Measurements from ENCODE around the gene PNPLA7. TPM values are rescaled to one million over a fixed set of nuclear protein-coding genes. Genes with fewer than 3 reads are reported as not detected.
A peak's percentile ranks its signal among the peaks of the same experiment; 100 is the strongest.

The PNPLA7 gene
- total and polyA plus RNA-seq, 2 of the 4 experiments (the other 2 are of a cell fraction): under 0.01 to 0.89 TPM

DNA sequence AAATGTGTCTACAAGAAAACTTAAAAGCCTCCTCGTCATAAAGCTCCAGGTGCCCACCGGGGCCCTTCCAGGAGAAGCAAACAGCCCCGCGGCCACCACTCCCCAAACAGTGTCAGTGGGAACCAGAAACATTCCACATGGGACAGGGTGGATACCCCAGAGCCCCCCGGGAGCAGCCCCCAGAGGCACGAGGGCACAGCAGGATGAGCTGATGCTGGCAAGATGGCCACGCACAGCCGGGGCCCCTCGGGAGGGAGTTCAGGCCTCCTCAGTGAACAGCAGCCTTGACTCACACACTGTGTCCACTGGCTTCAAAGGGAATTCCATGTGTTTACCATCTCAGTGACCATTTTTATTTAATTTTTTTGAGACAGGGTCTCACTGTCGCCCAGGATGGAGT is 137.8 kb downstream of the PNPLA7 start:
- Histone ChIP-seq H3K27ac (ENCODE audit: insufficient read depth, low read length) (peak overlapping the region; percentile 2; the same call in 1 of the 2 replicates), H2BK15ac (ENCODE audit: low read depth, low read length) (peak overlapping the region; percentile 99; the same call in 2 of the 3 replicates), H2AFZ (replicated peaks; ENCODE audit: low read length, poor library complexity) (no peak overlapping the region), H2BK20ac (ENCODE audit: low read depth, low read length) (peak overlapping the region; percentile 74), H3K18ac (ENCODE audit: low read depth, low read length) (no peak overlapping the region), H3K9ac (ENCODE audit: low read depth, low read length) (no peak overlapping the region), H3K4ac (ENCODE audit: low read depth, low read length) (peak overlapping the region; percentile 87), H4K5ac (ENCODE audit: low read depth, low read length) (no peak overlapping the region), H3K9me3 (ENCODE audit: control insufficient read depth, insufficient read depth, low read length) (no peaks in the 10 kb centered on the region), H3K36me3 (ENCODE audit: control insufficient read depth, insufficient read depth, low read length) (peaks cover 3% of the 10 kb centered on the region; the same call in 1 of the 2 replicates), H3K14ac (replicated peaks; ENCODE audit: low read depth, low read length) (peak overlapping the region; percentile 79; the same call in 1 of the 2 replicates), H2AK9ac (replicated peaks; ENCODE audit: low read depth, low read length, poor library complexity) (peak overlapping the region; percentile 83), H2BK120ac (ENCODE audit: low read depth, low read length) (peak overlapping the region; percentile 79), H4K20me1 (ENCODE audit: insufficient read depth, low read length) (no peaks in the 10 kb centered on the region), H3K4me2 (ENCODE audit: low read depth, low read length) (no peak overlapping the region), H3K9me1 (ENCODE audit: insufficient read depth, low read length) (peaks cover 12% of the 10 kb centered on the region), H4K8ac (ENCODE audit: low read depth in 2 of 2, low read length in 2 of 2) (peak overlapping the region; percentile 62 to 63), H3K4me3 (ENCODE audit: insufficient read depth, low read depth, low read length) (no peak overlapping the region), H2BK5ac (ENCODE audit: low read depth, low read length, poor library complexity, severe bottlenecking) (peak overlapping the region; percentile 78), H3K56ac (ENCODE audit: extremely low read depth, insufficient read depth, low read length) (no peak overlapping the region), H3K27me3 (ENCODE audit: control insufficient read depth, insufficient read depth, low read length) (no peaks in the 10 kb centered on the region), H3K79me1 (ENCODE audit: low read depth in 1 of 2, low read length in 2 of 2) (peaks cover 15 to 46% of the 10 kb centered on the region in 2 experiments; a peak in 3 of 4 replicates), H3K23ac (ENCODE audit: low read depth, low read length) (peak overlapping the region; percentile 51), H2AK5ac (ENCODE audit: low read depth, low read length) (peak overlapping the region; percentile 96), H4K91ac (ENCODE audit: insufficient read depth, low read depth, low read length) (peak overlapping the region; percentile 83), H3K4me1 (ENCODE audit: control insufficient read depth, insufficient read depth, low read length) (peaks cover 24% of the 10 kb centered on the region)
- intact Hi-C loops (cut with micrococcal nuclease): no loop called here
- peak; percentile 41 for DNase-seq
- in situ Hi-C loops (cut with MboI; ENCODE audit: low sequenced_read_pairs): no loop called here
- ChIA-PET CTCF (interaction anchor here (2.6 kb wide), 1 partner anchor 11 kb away, joined by 9 read pairs; the partner anchor contains the start of genes EXD3 and NOXA1), POLR2A (ENCODE audit: unreplicated experiment) (no interaction called here)
- no peak for TF ChIP-seq BHLHE40 (IDR thresholded peaks at IDR 0.05; ENCODE audit: low read depth, low read length)
- TF ChIP-seq SMC3 (IDR thresholded peaks at IDR 0.05; ENCODE audit: low read depth, low read length): no peak
- no peak for TF ChIP-seq RAD21 (IDR thresholded peaks at IDR 0.05; ENCODE audit: low read length)
- no peak for TF ChIP-seq NFE2L2 (IDR thresholded peaks at IDR 0.05; ENCODE audit: low read depth, low read length)
- TF ChIP-seq POLR2A (IDR thresholded peaks at IDR 0.05; ENCODE audit: low read depth, low read length): no peak
- no peak for TF ChIP-seq MXI1 (IDR thresholded peaks at IDR 0.05; ENCODE audit: borderline replicate concordance, low read depth, low read length)
- TF ChIP-seq, protein P1, sequence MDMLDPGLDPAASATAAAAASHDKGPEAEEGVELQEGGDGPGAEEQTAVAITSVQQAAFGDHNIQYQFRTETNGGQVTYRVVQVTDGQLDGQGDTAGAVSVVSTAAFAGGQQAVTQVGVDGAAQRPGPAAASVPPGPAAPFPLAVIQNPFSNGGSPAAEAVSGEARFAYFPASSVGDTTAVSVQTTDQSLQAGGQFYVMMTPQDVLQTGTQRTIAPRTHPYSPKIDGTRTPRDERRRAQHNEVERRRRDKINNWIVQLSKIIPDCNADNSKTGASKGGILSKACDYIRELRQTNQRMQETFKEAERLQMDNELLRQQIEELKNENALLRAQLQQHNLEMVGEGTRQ (IDR thresholded peaks at IDR 0.05; ENCODE audit: low read depth, low read length): no peak
- no peak for TF ChIP-seq CHD1 (IDR thresholded peaks at IDR 0.05; ENCODE audit: low read depth, low read length)
- no peak for TF ChIP-seq MAFK (IDR thresholded peaks at IDR 0.05; ENCODE audit: low read depth, low read length)
- TF ChIP-seq, protein P2, sequence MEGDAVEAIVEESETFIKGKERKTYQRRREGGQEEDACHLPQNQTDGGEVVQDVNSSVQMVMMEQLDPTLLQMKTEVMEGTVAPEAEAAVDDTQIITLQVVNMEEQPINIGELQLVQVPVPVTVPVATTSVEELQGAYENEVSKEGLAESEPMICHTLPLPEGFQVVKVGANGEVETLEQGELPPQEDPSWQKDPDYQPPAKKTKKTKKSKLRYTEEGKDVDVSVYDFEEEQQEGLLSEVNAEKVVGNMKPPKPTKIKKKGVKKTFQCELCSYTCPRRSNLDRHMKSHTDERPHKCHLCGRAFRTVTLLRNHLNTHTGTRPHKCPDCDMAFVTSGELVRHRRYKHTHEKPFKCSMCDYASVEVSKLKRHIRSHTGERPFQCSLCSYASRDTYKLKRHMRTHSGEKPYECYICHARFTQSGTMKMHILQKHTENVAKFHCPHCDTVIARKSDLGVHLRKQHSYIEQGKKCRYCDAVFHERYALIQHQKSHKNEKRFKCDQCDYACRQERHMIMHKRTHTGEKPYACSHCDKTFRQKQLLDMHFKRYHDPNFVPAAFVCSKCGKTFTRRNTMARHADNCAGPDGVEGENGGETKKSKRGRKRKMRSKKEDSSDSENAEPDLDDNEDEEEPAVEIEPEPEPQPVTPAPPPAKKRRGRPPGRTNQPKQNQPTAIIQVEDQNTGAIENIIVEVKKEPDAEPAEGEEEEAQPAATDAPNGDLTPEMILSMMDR (conservative IDR thresholded peaks at IDR 0.05; ENCODE audit: low read depth, low read length): no peak
- TF ChIP-seq RCOR1 (IDR thresholded peaks at IDR 0.05; ENCODE audit: insufficient replicate concordance, low read length): no peak
- TF ChIP-seq FOS (IDR thresholded peaks at IDR 0.05; ENCODE audit: low read depth, low read length): no peak
- TF ChIP-seq, protein P3, sequence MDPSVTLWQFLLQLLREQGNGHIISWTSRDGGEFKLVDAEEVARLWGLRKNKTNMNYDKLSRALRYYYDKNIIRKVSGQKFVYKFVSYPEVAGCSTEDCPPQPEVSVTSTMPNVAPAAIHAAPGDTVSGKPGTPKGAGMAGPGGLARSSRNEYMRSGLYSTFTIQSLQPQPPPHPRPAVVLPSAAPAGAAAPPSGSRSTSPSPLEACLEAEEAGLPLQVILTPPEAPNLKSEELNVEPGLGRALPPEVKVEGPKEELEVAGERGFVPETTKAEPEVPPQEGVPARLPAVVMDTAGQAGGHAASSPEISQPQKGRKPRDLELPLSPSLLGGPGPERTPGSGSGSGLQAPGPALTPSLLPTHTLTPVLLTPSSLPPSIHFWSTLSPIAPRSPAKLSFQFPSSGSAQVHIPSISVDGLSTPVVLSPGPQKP (IDR thresholded peaks at IDR 0.05; ENCODE audit: borderline replicate concordance, low read depth, low read length): no peak
- WGBS, 2 experiments (ENCODE audit: extremely low coverage in 2 of 2, insufficient read length in 1 of 2): 60% methylated on average over 2 of the region's 10 CpGs; no CpG with 5 or more reads in 1 of the 2 experiments
- dilution Hi-C loops (cut with HindIII; ENCODE audit: low sequenced_read_pairs, unreplicated experiment): no loop called here
- no TSS peak for BruUV-seq (replicated peaks)
- peak; percentile 42 for ATAC-seq (ENCODE audit: low read depth)

Data from IMR-90 (cell line).